Measurements from ENCODE around the gene COMMD9.

The COMMD9 gene

DNA sequence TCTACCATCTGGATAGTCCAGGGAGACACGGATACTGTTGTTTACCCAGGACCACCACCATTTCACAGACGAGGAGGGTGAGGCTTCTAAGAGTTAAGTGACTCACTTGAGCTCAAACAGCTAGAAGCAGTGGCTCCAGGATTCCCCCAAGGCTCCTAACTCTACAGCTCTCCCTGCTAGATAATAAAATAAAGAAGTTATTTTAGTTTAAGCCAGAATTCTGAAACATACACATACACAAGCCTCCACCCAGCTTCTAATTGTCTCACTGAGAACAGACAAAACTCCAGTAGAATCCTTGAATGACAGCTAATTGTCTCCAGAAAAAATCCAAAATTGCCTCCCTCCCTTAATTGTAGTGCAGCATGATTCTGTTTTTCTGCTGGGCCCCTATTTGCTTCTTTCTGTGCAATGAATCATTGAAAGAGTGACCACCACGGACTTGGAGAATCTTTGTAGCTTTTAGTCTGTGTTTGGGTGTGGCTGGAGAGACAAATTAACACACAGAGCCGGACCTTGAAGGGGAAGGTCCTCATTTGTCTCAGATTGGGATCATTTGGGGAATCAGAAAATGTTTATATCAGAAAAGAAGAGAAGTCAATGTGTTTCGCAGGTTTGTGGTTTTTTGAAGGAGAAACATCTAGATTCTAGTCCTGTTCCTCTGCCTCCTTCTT, 64.9 kb downstream of the COMMD9 start:
- no peak for DNase-seq (ENCODE audit: low read depth, low spot score)

GRCh38 chr11:36222831-36223635, 66.2 kb downstream of the COMMD9 start:
- DNase-seq (ENCODE audit: low read depth, low spot score): no peak

Data from activated CD4-positive, CD25-positive, alpha-beta regulatory T cell treated with anti-CD3 and anti-CD28 coated beads, Interleukin-2, amount 50 U/mL, for 16 hours (primary cell).